GM19023 (cell line): ENCODE data around the gene COX6B2.

Experiments
- ATAC-seq: cut with Tn5 transposase; IDR thresholded peaks from one replicate; pipeline ENCODE4 v1.9.1; 2021; ENCODE audit warnings: mild to moderate bottlenecking, moderate library complexity; ENCODE audit not compliant: unreplicated experiment

COX6B2 gene

GRCh38 chr19:55383279-55384130 lies 29.0 kb upstream of the COX6B2 start:
- no peak for ATAC-seq

- no peak for ATAC-seq
Observed at GRCh38 chr19:55382522-55383054, 28.1 kb upstream of the COX6B2 start.

- ATAC-seq, result no peak
Observed at GRCh38 chr19:55382013-55382412, 27.5 kb upstream of the COX6B2 start.

DNA sequence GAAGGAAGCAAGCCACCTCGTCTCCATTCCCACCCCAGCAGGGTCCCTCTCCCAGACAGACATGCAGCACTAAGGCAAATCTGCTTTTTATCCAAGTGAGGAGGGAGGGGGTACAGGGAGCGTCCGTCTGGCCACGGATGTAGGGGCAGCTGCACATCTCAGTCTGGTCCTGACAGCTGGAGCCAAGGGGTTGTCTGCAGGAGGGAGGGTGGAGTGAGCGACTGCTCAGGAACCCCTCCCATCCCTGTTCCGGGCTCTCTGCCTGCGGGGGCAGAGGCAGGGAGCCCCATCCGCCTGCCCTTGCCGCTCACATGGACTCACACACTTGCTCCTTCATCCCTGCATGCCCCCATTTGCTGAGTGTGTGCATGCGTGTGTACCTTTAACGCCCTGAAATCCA lies 24.7 kb upstream of the COX6B2 start:
- no peak for ATAC-seq

GRCh38 chr19:55377356-55378131 lies 23.0 kb upstream of the COX6B2 start:
- no peak for ATAC-seq

DNA sequence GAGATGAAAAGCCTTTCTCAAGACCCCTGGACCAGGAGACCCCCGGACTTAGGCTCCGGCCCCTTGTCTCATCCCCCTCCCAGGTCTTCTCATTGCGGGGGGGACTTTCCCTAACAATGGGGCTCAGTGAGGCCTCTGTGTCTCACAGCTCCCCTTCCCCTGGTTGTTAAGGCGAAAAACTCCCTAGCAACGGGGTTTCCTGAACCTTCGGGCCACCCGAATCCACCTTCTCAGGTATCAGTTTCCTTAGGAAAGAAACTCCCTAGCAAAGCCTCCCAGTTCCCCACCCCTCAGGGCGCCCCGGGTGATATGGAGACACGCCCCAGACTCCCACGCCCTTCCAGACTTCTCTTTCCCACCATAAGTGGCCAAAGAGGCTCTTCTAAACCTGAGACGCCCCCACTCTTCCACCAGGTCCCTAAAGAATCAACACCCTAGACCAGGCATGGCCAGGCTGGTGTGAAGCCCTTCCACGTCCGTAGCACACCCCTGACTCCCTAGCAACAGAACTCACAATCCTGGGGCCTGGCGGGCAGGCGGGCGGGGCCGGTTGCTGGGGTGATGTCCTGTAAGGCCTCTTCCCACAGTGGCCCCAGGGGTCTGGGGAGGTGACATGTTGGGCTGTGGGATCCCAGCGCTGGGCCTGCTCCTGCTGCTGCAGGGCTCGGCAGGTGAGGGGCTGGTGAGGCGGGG lies 21.9 kb upstream of the COX6B2 start, which contains the start of gene TMEM190:
TMEM190 (plus strand) TSS at position 586 of the 693 bp plus-strand sequence; CDS start at position 614, 28 bp downstream.
- ATAC-seq, result no peak

GRCh38 chr19:55373993-55374757 lies 19.7 kb upstream of the COX6B2 start:
- no peak for ATAC-seq

DNA sequence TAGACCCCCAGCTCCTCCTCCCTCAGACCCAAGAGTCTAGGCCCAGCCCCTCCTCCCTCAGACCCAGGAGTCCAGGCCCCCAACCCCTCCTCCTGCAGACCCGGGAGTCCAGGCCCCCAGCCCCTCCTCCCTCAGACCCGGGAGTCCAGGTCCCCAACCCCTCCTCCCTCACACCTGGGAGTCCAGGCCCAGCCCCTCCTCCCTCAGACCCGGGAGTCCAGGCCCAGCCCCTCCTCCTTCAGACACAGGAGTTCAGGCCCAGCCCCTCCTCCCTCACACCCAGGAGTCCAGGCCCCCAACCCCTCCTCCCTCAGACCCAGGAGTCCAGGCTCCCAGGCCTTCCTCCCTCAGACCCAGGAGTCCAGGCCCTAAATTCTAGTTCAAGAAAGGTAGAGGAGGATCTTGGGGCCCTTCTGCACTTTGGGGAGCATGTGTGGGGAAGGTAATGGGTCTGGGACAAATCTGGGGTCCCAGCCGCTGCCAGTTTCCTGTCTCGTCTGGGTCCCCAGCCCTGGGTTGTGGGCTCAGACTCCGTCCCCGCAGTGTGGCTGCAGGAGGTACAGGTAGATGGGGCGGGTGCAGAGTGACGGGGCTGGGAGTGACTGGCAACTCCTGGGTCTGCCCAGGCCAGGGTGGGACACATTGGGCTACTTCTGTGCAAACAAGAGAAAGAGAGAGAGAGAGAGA lies 18.9 kb upstream of the COX6B2 start:
- ATAC-seq, result no peak

- no peak for ATAC-seq
Observed at GRCh38 chr19:55372316-55373081, 18.0 kb upstream of the COX6B2 start.

DNA sequence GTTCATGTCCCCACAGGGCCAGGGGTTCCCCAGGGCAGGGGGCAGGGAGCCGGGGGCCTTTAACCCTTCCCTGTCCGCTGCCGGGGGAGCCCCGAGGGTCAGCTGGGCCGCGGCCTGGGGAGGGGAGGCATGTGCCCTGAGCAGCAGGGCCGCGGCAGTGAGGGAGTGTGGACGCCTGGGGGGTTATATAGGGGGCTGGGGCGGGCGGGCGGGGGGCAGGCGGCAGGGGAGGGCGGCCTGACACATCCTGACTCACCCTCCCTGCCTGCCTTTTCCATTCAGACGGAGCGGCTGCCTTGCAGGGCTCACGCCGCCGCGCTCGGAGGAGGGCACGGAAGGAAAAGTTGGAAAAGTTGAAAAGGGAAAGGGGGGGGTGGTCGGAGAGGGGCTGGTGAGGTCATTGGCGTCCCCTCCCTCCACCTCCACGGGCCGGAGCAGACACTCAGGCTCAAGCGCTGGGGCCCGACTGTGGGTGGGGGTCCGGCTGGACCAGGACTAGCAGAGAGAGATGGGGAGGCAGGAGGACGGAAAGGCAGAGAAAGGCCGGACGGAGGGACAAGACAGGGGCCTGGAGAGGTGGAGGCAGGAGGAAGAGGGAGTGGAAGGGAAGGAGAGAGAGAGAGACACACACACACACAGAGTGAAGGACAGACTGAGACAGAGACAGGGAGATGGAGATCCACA lies 15.9 kb upstream of the COX6B2 start, which contains the start of gene IL11:
IL11 (minus strand) TSS at position 159 of the 684 bp plus-strand sequence; CDS start at position 6, 153 bp downstream.
- ATAC-seq, result no peak

GRCh38 chr19:55369653-55370304 lies 15.3 kb upstream of the COX6B2 start:
- no peak for ATAC-seq

DNA sequence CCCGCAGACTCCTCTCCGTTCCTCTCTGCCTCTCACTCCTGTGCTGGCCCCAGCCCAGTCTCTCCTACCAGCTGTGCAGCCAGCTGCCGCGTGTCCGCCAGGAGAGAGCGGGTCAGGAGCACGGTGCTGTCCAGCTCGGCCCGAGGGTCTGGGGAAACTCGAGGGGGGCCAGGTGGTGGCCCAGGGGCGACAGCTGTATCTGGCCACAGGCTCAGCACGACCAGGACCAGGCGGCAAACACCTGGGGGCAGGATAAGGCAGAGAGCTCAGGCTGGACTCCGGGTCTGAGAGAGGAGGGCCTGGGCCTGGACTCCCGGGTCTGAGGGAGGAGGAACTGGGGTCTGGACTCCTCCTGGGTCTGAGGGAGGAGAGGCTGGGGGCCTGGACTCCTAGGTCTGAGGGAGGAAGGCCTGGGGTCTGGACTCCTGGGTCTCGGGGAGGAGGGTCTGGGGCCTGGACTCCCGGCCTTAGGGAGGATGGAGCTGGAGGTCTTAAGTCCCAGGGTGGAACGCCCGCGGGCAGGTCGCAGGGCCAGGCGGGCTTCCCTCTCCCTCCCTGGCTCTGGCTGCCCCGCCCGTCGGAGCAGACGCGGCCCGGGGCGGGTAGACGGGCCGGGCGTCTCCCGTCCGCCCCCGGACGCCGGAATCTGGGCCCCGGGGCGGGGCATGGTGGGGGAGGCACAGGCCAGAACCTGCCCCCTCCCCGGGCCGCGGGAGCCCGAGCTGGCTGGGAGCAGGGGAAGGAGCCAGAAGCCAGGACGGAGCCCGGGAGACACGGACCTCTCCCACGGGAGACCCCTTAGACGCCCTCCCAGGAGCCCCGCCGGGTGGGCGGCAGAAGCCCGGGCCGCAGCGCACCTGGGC lies 14.4 kb upstream of the COX6B2 start:
- ATAC-seq, result no peak

GRCh38 chr19:55368106-55368505 lies 13.6 kb upstream of the COX6B2 start:
- no peak for ATAC-seq

- ATAC-seq, result no peak
Observed at GRCh38 chr19:55366790-55367189, 12.3 kb upstream of the COX6B2 start.

DNA sequence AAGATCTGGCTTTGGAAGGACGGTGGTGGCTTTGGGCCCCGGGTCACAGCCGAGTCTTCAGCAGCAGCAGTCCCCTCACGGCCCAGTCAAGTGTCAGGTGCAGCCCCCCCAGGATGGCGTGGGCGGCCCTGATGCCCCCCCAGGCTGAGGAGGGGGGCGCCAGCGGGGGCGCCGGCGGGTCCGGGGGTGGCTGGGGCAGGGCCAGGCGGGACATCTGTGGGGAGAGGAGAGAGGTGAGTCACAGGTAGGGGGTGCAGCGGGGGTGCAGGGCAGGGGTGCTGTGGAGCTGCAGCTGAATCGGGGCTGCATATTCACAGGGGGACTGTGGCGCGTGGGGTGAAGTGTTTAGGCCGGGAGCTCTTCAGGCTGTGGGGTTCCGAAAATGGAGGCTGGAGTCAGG lies 11.4 kb upstream of the COX6B2 start:
- no peak for ATAC-seq

GRCh38 chr19:55365245-55365644 lies 10.7 kb upstream of the COX6B2 start:
- no peak for ATAC-seq
